ENCODE measurements around the gene GPR25. TPM values are rescaled to one million over a fixed set of nuclear protein-coding genes. Genes with fewer than 3 reads are reported as not detected.

Gene GPR25
- total and polyA plus RNA-seq, 2 of the 4 experiments (the other 2 are of a cell fraction), result not detected

GRCh38 chr1:200866521-200866920 is 6.3 kb upstream of the GPR25 start:
- H3K27me3 ChIP-seq (ENCODE audit: control insufficient read depth, insufficient read depth, low read length), result peaks cover 18% of the 10 kb centered on the region
- no peak overlapping the region for H4K8ac ChIP-seq (ENCODE audit: low read depth in 2 of 2, low read length in 2 of 2)
- ChIA-PET CTCF (interaction anchor here (1.3 kb wide), 1 partner anchor 25 kb away, joined by 4 read pairs; no protein-coding TSS in a partner anchor), POLR2A (ENCODE audit: unreplicated experiment) (no interaction called here)
- BruUV-seq (replicated peaks), result no TSS peak
- no CpG with 5 or more reads among the region's 5 CpGs for WGBS, 2 experiments (ENCODE audit: extremely low coverage in 2 of 2, insufficient read length in 1 of 2)
- dilution Hi-C loops (cut with HindIII; ENCODE audit: low sequenced_read_pairs, unreplicated experiment) (no loop called here), in situ Hi-C loops (cut with MboI; ENCODE audit: low sequenced_read_pairs) (no loop called here), intact Hi-C loops (cut with micrococcal nuclease) (no loop called here)
- H3K18ac ChIP-seq (ENCODE audit: low read depth, low read length), result no peak overlapping the region
- no peak overlapping the region for H3K14ac ChIP-seq (replicated peaks; ENCODE audit: low read depth, low read length)
- no peak overlapping the region for H3K23ac ChIP-seq (ENCODE audit: low read depth, low read length)
- H2AK5ac ChIP-seq (ENCODE audit: low read depth, low read length), result no peak overlapping the region
- H2BK20ac ChIP-seq (ENCODE audit: low read depth, low read length), result no peak overlapping the region
- no peak overlapping the region for H3K56ac ChIP-seq (ENCODE audit: extremely low read depth, insufficient read depth, low read length)
- no peak overlapping the region for H3K4me3 ChIP-seq (ENCODE audit: insufficient read depth, low read depth, low read length)
- H3K36me3 ChIP-seq (ENCODE audit: control insufficient read depth, insufficient read depth, low read length), result peaks cover 11% of the 10 kb centered on the region
- H3K79me1 ChIP-seq (ENCODE audit: low read depth in 1 of 2, low read length in 2 of 2), result no peaks in the 10 kb centered on the region
- no peak overlapping the region for H2BK5ac ChIP-seq (ENCODE audit: low read depth, low read length, poor library complexity, severe bottlenecking)
- TF ChIP-seq RAD21 (IDR thresholded peaks at IDR 0.05; ENCODE audit: low read length), result no peak
- no peak for TF ChIP-seq POLR2A (IDR thresholded peaks at IDR 0.05; ENCODE audit: low read depth, low read length)
- no peak for TF ChIP-seq ELK1 (IDR thresholded peaks at IDR 0.05; ENCODE audit: borderline replicate concordance, low read depth, low read length)
- TF ChIP-seq CTCF (conservative IDR thresholded peaks at IDR 0.05; ENCODE audit: low read depth, low read length), result no peak
- no peak for TF ChIP-seq RFX5 (IDR thresholded peaks at IDR 0.05; ENCODE audit: low read depth, low read length)
- no peak for TF ChIP-seq CHD1 (IDR thresholded peaks at IDR 0.05; ENCODE audit: low read depth, low read length)
- TF ChIP-seq USF2 (IDR thresholded peaks at IDR 0.05; ENCODE audit: low read depth, low read length), result no peak
- no peak for TF ChIP-seq MXI1 (IDR thresholded peaks at IDR 0.05; ENCODE audit: borderline replicate concordance, low read depth, low read length)
- TF ChIP-seq MAFK (IDR thresholded peaks at IDR 0.05; ENCODE audit: low read depth, low read length), result no peak
- no peak for TF ChIP-seq BHLHE40 (IDR thresholded peaks at IDR 0.05; ENCODE audit: low read depth, low read length)
- TF ChIP-seq NFE2L2 (IDR thresholded peaks at IDR 0.05; ENCODE audit: low read depth, low read length), result no peak
- TF ChIP-seq FOS (IDR thresholded peaks at IDR 0.05; ENCODE audit: low read depth, low read length), result no peak
- TF ChIP-seq CEBPB (IDR thresholded peaks at IDR 0.05; ENCODE audit: low read depth, low read length), result no peak
- H4K5ac ChIP-seq (ENCODE audit: low read depth, low read length), result no peak overlapping the region
- H2BK120ac ChIP-seq (ENCODE audit: low read depth, low read length), result no peak overlapping the region
- H3K4me2 ChIP-seq (ENCODE audit: low read depth, low read length), result no peak overlapping the region
- no peaks in the 10 kb centered on the region for H3K9me1 ChIP-seq (ENCODE audit: insufficient read depth, low read length)
- H4K20me1 ChIP-seq (ENCODE audit: insufficient read depth, low read length), result no peaks in the 10 kb centered on the region
- H3K4me1 ChIP-seq (ENCODE audit: control insufficient read depth, insufficient read depth, low read length), result peaks cover 4% of the 10 kb centered on the region; the same call in 1 of the 2 replicates
- no peak overlapping the region for H4K91ac ChIP-seq (ENCODE audit: insufficient read depth, low read depth, low read length)
- peak; percentile 38 for ATAC-seq (ENCODE audit: low read depth)
- no peak overlapping the region for H2AFZ ChIP-seq (replicated peaks; ENCODE audit: low read length, poor library complexity)
- peak; percentile 47 for DNase-seq
- H2AK9ac ChIP-seq (replicated peaks; ENCODE audit: low read depth, low read length, poor library complexity), result no peak overlapping the region
- H2BK15ac ChIP-seq (ENCODE audit: low read depth, low read length), result no peak overlapping the region
- H3K4ac ChIP-seq (ENCODE audit: low read depth, low read length), result no peak overlapping the region
- H3K27ac ChIP-seq (ENCODE audit: insufficient read depth, low read length), result no peak overlapping the region
- no peak overlapping the region for H3K9ac ChIP-seq (ENCODE audit: low read depth, low read length)
- no peaks in the 10 kb centered on the region for H3K9me3 ChIP-seq (ENCODE audit: control insufficient read depth, insufficient read depth, low read length)

All from IMR-90 (cell line).